Astrocyte (in vitro differentiated cells and primary cell): ENCODE results near the gene HRCT1.

ENCODE experiments used
- EZH2 ChIP-seq: IDR thresholded peaks from 2 replicates; pipeline ENCODE4 v1.6.1; 2012; ENCODE audit warnings: mild to moderate bottlenecking, low read length, inconsistent platforms; ENCODE audit not compliant: insufficient read depth
- TF ChIP-seq, protein P1 (sequence below): IDR thresholded peaks from 2 replicates; pipeline ENCODE4 v1.5.1; 2011; ENCODE audit warnings: low read depth, mild to moderate bottlenecking, inconsistent platforms, low read length, moderate library complexity; ENCODE audit not compliant: insufficient read depth

DNA sequence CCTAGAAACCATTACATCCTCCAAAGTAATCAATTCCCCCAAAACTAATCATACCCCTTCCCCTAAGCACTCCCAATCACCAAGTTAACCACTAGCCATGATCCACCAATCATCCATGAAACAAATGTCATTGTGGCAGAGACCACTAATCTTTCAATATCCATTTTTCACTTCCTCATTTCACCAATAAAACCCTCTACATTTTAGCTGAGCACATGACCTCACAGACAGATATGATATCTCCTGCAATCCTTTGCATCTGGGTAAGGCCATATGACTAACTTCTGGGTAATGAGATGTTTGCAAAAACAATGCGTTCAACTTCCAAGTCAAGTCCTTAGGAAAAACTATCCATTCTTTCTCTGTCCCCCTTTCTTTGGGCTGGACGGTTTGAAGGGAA, 31.2 kb downstream of the HRCT1 start:
- TF ChIP-seq, protein P1, sequence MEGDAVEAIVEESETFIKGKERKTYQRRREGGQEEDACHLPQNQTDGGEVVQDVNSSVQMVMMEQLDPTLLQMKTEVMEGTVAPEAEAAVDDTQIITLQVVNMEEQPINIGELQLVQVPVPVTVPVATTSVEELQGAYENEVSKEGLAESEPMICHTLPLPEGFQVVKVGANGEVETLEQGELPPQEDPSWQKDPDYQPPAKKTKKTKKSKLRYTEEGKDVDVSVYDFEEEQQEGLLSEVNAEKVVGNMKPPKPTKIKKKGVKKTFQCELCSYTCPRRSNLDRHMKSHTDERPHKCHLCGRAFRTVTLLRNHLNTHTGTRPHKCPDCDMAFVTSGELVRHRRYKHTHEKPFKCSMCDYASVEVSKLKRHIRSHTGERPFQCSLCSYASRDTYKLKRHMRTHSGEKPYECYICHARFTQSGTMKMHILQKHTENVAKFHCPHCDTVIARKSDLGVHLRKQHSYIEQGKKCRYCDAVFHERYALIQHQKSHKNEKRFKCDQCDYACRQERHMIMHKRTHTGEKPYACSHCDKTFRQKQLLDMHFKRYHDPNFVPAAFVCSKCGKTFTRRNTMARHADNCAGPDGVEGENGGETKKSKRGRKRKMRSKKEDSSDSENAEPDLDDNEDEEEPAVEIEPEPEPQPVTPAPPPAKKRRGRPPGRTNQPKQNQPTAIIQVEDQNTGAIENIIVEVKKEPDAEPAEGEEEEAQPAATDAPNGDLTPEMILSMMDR = no peak
- no peak for TF ChIP-seq EZH2
